ENCODE measurements around the gene OR5K1. TPM values are rescaled to one million over a fixed set of nuclear protein-coding genes. Genes with fewer than 3 reads are reported as not detected.

The OR5K1 gene
- total RNA-seq, 4 donors from 2014 or later = not detected

Other genes starting within 250 kb of the OR5K1 start
- gene OR5H6, start 199.0 kb upstream of the OR5K1 start, total RNA-seq = not detected
- not detected for gene OR5H2, start 180.7 kb upstream of the OR5K1 start, total RNA-seq
- gene OR5K4, start 109.3 kb upstream of the OR5K1 start, total RNA-seq = not detected
- not detected for gene OR5K3, start 72.5 kb upstream of the OR5K1 start, total RNA-seq
- not detected for gene OR5K2, start 34.5 kb downstream of the OR5K1 start, total RNA-seq
- gene CLDND1, start 59.7 kb downstream of the OR5K1 start, total RNA-seq = 100 to 1,000 TPM; 116 to 155 (median 139) TPM
- under 1 TPM in 1 of 4 donors, not detected in 3; 0.44 TPM for gene GPR15, start 68.8 kb downstream of the OR5K1 start, total RNA-seq
- 10 to 100 TPM; 10.6 to 27.7 (median 15.1) TPM for gene CPOX, start 130.4 kb downstream of the OR5K1 start, total RNA-seq